HG03575 (cell line): Measurements from ENCODE around the gene RAF1.
"Not testable (repeated sequence)": the region's sequence is repeated elsewhere in the genome, so short reads cannot be mapped to it uniquely, and the experiment has no call there.

Experiments used
- ATAC-seq: cut with Tn5 transposase; IDR thresholded peaks from one replicate; pipeline ENCODE4 v1.9.1; 2021; ENCODE audit not compliant: unreplicated experiment, insufficient number of reproducible peaks, low FRiP score; ENCODE audit errors: extremely low read depth

RAF1 gene

GRCh38 chr3:12681089-12681942 lies 17.4 kb upstream of the RAF1 start:
- no peak for ATAC-seq

DNA sequence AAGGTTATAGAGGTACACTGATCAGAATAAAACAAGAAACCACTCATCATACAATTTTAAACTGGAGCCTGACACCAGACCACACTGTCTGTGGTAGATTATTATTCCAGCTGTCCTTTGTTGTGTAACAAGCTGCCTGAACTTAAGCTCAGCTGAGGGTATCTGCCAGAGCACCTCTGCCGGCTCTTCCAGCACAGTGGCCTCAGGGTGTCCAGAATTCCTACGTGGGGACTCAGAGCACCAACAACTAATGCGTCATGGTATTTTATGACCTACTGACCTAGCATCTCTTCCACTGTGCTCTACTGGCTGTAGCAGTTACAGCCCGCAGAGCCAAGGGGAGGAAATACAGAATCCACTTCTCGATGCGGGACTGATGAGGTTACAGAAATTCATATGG lies 15.6 kb upstream of the RAF1 start:
- no peak for ATAC-seq

GRCh38 chr3:12677616-12678015 lies 13.7 kb upstream of the RAF1 start:
- ATAC-seq: no peak

DNA sequence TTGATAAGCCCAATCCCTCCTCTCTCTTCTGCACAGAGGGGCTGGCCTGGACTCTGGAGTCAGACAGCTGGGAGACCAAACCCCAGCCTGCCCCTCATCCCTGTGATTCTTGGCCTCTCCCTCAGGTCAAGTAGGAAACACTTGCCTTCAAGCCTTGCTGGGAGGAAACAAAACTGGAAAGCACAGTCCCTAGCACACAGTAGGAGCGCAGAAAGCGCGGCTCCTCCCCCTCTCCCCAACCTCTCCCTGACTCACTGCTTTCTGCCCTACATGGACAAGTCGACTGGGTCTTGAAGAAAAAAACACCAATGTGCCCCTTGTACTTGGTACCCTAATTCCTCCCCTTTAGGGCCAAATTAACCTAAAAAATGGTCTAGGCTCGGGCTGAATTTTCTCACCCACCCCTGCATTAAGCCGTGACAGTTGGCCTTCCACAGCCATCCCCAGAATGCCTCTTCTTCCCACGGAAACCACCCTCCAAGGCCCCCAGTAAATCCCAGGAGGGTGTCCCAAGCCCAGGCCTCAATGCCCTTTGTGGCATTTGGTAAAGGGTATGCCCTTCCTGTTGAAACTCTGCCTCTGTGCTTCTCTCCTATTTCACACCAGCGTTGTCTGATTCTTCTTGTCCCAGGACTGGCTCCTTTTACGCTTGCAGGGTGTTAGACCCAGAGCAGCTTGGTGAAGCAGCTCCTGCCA lies 11.3 kb upstream of the RAF1 start:
- ATAC-seq: no peak

GRCh38 chr3:12673956-12674736 lies 10.2 kb upstream of the RAF1 start:
- ATAC-seq: not testable (repeated sequence)

- no peak for ATAC-seq
Measured at GRCh38 chr3:12671120-12671450, 7.2 kb upstream of the RAF1 start.

DNA sequence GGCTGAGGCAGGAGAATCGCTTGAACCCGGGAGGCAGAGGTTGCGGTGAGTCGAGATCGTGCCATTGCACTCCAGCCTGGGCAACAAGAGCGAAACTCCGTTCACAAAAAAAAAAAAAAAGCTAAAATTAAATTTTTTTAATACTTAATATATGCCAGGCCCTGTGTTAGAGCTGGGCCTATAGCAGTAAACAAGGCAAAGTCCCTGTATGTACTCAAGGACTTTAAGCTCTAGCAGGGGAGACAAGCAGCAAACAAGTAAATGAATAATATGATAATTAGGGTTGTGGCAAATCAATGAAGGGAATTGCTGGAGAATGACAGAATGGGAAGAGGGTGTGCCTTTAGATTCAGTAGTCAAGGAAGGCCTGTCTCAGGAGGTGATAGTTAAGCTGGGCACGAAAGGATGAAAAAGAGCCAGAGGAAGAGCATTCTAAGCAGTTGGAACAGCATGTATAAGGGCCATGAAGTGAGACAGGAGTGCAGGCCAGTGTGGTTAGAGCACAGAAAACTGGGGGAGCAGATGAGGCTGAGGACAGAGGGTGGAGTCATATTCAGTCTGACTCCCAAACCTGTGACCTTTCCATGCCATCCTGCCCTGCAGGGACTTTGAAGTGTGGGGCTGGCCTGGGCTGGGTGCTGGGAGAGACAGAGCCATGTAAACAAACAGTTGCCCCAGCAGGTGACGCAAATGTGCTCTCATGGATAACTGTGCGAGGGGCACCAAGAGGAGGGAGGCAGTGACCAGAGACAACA lies 6.6 kb upstream of the RAF1 start:
- ATAC-seq: no peak

GRCh38 chr3:12663401-12663935 lies 449 bp downstream of the RAF1 start:
- peak; percentile 11 for ATAC-seq

DNA sequence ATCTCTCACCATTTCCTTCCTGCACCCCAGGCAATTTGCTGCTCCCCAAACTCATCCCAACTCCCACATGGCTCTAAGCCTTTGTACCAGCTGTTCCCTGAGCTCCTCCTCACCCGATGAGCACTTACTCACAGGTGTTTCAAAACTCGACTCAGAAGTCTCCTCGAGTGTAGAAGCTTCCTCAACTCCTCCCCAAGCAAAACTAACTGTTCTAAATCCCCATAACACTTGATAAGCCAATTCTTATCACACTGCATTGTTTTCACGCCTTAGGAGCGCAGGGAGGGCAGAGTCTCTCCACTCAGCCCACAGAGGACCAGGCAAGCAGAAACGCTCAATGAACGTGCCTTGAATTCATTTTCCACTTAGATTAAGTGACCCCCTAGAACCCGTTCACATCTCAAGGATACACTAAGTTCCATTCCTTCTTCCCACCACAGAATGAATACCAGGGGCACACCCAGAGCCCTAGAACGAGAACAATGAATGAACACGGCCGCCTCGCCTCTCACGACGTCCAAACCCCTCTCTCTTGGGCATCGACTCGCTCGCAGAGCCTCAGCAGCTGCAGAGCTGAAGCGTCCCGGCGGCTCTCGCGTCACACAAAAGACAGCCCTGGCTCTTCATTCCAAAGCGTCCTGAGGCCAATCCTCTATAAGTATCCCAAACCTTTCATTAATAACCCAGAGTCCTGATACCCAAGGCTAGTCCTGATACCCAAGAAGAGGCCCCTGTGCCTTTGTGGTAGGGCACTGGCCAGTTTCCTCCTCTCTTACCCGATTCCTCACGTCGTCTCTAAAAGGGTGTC lies 1.1 kb downstream of the RAF1 start:
- ATAC-seq: no peak

DNA sequence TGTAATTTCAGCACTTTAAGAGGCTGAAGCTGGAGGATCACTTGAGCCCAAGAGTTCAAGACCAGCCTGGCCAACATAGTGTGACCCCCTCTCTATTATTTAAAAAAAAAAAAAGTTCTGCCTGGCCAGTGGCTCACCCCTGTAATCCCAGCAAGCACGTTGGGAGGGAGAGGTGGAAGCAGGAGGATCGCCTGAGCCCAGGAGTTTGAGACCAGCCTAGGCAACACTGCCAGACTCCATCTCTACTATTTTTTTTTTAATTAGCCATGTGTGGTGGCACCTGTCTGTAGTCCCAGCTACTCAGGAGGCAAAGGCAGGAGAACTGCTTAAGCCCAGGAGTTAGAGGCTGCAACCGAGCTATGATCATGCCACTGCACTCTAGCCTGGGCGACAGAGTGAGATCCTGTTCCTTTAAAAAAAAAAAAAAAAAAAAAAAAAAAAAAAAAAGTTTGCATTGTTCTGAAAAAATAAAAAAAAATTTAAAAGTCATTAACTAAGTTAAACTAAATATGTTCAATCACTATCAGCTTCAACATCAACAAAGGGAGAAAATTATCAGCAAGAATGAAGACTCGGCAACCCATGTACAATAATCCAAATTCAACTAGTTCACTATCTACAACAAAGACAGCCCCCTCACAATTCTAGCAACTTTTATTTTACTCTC lies 1.9 kb downstream of the RAF1 start:
- ATAC-seq: no peak

DNA sequence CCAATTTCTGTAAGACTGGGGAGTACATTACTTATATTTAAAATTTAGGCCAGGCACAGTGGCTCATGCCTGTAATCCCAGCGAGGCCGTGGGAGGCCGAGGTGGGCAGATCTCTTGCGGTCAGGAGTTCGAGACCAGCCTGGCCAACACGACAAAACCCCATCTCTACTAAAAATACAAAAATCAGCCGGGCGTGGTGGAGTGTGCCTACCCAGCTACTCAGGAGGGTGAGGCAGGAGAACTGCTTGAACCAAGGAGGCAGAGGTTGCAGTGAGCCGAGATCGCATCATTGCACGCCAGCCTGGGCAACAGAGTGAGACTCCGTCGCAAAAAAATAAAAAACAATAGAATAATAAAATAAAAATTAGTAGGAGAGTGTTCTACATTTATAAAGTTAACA lies 2.5 kb downstream of the RAF1 start:
- ATAC-seq: not testable (repeated sequence)

DNA sequence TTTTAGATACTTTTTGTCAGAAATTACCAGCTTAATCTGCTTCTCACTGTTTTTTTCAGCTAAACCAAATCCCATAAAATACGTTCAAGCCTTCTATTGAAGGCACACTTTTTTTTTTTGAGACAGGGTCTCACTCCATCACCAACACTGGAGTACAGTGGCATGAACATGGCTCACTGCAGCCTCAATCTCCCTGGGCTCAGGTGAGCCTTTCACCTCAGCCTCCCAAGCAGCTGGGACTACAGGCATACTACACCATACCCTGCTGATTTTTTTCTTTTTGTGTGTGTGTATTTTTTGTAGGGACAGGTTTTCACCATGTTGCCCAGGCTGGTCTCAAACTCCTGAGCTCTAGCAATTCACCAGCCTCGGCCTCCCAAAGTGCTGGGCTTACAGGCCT lies 3.7 kb downstream of the RAF1 start:
- no peak for ATAC-seq

- ATAC-seq: no peak
Measured at GRCh38 chr3:12659316-12660015, 4.5 kb downstream of the RAF1 start.

- no peak for ATAC-seq
Measured at GRCh38 chr3:12658593-12659058, 5.3 kb downstream of the RAF1 start.

DNA sequence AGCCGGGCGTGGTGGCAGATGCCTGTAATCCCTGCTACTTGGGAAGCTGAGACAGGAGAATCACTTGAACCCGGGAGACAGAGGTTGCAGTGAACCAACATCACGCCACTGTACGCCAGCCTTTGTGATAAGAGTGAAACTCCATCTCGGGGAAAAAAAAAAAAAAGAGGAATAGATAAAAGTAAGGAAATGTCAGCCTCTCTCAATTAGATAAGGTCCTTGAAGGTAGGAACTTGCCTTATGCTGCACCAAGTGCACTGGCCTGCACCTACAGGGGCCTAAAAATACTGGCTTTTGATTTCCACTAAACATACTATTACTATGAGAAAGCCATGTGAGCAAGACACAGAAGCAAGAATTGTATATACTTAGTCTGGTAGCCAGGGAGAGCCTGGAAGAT lies 7.1 kb downstream of the RAF1 start:
- ATAC-seq: no peak

DNA sequence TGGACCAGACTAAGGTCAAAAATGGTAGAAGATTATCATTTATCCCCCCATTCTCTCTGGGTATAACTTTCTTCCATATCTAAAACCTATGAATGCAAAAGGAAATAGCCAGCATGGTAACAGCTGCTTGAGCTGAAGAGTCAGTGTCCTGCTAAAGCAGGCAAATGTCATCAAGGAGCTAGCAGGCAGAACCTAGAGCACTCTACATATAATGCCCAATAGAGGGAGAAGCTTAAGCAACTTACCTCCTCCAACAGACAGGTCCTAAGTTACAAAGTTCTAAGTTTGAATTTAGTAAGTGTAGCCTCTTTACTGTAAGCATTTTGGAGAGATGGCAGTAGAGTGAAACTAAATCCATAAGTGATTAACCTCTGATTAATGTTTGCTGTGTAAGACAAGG lies 7.7 kb downstream of the RAF1 start:
- ATAC-seq: no peak

GRCh38 chr3:12655701-12656100 lies 8.2 kb downstream of the RAF1 start:
- no peak for ATAC-seq
